Activated CD4-positive, alpha-beta T cell treated with anti-CD3 and anti-CD28 coated beads for 36 hours (primary cell): ENCODE results near the gene KLHDC10. TPM values are rescaled to one million over a fixed set of nuclear protein-coding genes. Genes with fewer than 3 reads are reported as not detected.
"Not testable (repeated sequence)": the region's sequence is repeated elsewhere in the genome, so short reads cannot be mapped to it uniquely, and the experiment has no call there.

Experiments
- ATAC-seq: fragments of 200-7000 bp; cut with Tn5 transposase; one replicate; pipeline ENCODE4 v1.10.0; 2021; ENCODE audit warnings: mild to moderate bottlenecking, moderate library complexity
- CTCF ChIA-PET: fragments of 350-600 bp; sonication (Branson Sonifier 250); formaldehyde crosslinking; loops from one replicate; lab custom pipeline; 2021; ENCODE audit warnings: antibody characterized with exemption; lab: Charles Lee
- POLR2A ChIA-PET: fragments of 350-600 bp; sonication (Branson Sonifier 250); formaldehyde crosslinking; loops from one replicate; lab custom pipeline; 2021; ENCODE audit warnings: antibody characterized with exemption, inconsistent platforms; lab: Charles Lee
- DNase-seq: peaks from one replicate; pipeline ENCODE4 v3.0.0-alpha.2; 2020
- H3K27ac Mint-ChIP-seq: one replicate; pipeline ENCODE4 v1.8.0; 2021; ENCODE audit warnings: mixed read lengths
- H3K27me3 Mint-ChIP-seq: one replicate; pipeline ENCODE4 v1.8.0; 2021; ENCODE audit warnings: mixed read lengths
- H3K36me3 Mint-ChIP-seq: one replicate; pipeline ENCODE4 v1.8.0; 2021; ENCODE audit warnings: low read depth, mixed read lengths
- H3K4me1 Mint-ChIP-seq: one replicate; pipeline ENCODE4 v1.8.0; 2021; ENCODE audit warnings: mixed read lengths
- H3K4me3 Mint-ChIP-seq: one replicate; pipeline ENCODE4 v1.8.0; 2021; ENCODE audit warnings: mild to moderate bottlenecking, moderate library complexity, mixed read lengths
- H3K9me3 Mint-ChIP-seq: one replicate; pipeline ENCODE4 v1.8.0; 2021; ENCODE audit warnings: low read depth, mixed read lengths
- intact Hi-C, 2 experiments: fragments of 100-400 bp; cut with DNase I in 1 of 2; cut with micrococcal nuclease in 1 of 2; formaldehyde crosslinking; loops; one replicate each; pipeline versions ENCODE4 v1.14.2 to v1.15.1; 2022 to 2024; cut with DNase I, micrococcal nuclease
- total RNA-seq, 2 experiments: library from RNA; stranded (reverse); gene quantifications; one replicate each; pipeline ENCODE4 v1.2.3, GENCODE V29; 2021

The KLHDC10 gene
- total RNA-seq, 2 experiments from 2014 or later: 13.5 to 14.2 TPM

GRCh38 chr7:130143334-130143732 lies 73.0 kb downstream of the KLHDC10 start:
- DNase-seq: no peak
- ChIA-PET POLR2A (no interaction called here), CTCF (no interaction called here)
- H3K27me3 Mint-ChIP-seq: no peaks in the 10 kb centered on the region
- intact Hi-C loops: loop anchor here in 1 of 2 experiments (5.0 kb wide), 1 partner anchor 71 kb away; the partner anchor contains the start of gene KLHDC10
- H3K36me3 Mint-ChIP-seq: peaks cover 1% of the 10 kb centered on the region
- no peaks in the 10 kb centered on the region for H3K9me3 Mint-ChIP-seq
- H3K27ac Mint-ChIP-seq: no peak overlapping the region
- H3K4me3 Mint-ChIP-seq: no peak overlapping the region
- peaks cover 4% of the 10 kb centered on the region for H3K4me1 Mint-ChIP-seq
- no peak for ATAC-seq

GRCh38 chr7:130143986-130144311 lies 73.6 kb downstream of the KLHDC10 start:
- no peak for DNase-seq
- Mint-ChIP-seq H3K4me1 (peaks cover 4% of the 10 kb centered on the region), H3K36me3 (peaks cover 1% of the 10 kb centered on the region), H3K27me3 (no peaks in the 10 kb centered on the region), H3K4me3 (no peak overlapping the region), H3K9me3 (no peaks in the 10 kb centered on the region), H3K27ac (no peak overlapping the region)
- intact Hi-C loops: loop anchor here in 1 of 2 experiments (5.0 kb wide), 1 partner anchor 72 kb away; the partner anchor contains the start of gene KLHDC10
- POLR2A ChIA-PET: interaction anchor here (0.6 kb wide), 1 partner anchor 10 kb away, joined by 3 read pairs; no protein-coding TSS in a partner anchor
- no peak for ATAC-seq
- CTCF ChIA-PET: no interaction called here

GRCh38 chr7:130144312-130145171 lies 74.2 kb downstream of the KLHDC10 start:
- Mint-ChIP-seq H3K27me3 (peaks cover 2% of the 10 kb centered on the region), H3K4me3 (no peak overlapping the region), H3K9me3 (no peaks in the 10 kb centered on the region), H3K4me1 (peaks cover 4% of the 10 kb centered on the region), H3K27ac (no peak overlapping the region), H3K36me3 (no peaks in the 10 kb centered on the region)
- ATAC-seq (no peak), DNase-seq (no peak)
- POLR2A ChIA-PET: interaction anchor here (0.6 kb wide), 1 partner anchor 11 kb away, joined by 3 read pairs; no protein-coding TSS in a partner anchor
- intact Hi-C loops: loop anchor here in 1 of 2 experiments (5.0 kb wide), 1 partner anchor 72 kb away; the partner anchor contains the start of gene KLHDC10
- CTCF ChIA-PET: no interaction called here

GRCh38 chr7:130145424-130146100 lies 75.2 kb downstream of the KLHDC10 start:
- H3K9me3 Mint-ChIP-seq: no peaks in the 10 kb centered on the region
- CTCF ChIA-PET: no interaction called here
- POLR2A ChIA-PET: no interaction called here
- H3K4me1 Mint-ChIP-seq: peaks cover 4% of the 10 kb centered on the region
- ATAC-seq (no peak), DNase-seq (no peak)
- no peaks in the 10 kb centered on the region for H3K36me3 Mint-ChIP-seq
- H3K27me3 Mint-ChIP-seq: peaks cover 4% of the 10 kb centered on the region
- intact Hi-C loops: no loop called here
- H3K4me3 Mint-ChIP-seq: no peak overlapping the region
- H3K27ac Mint-ChIP-seq: no peak overlapping the region

GRCh38 chr7:130146142-130146541 lies 75.8 kb downstream of the KLHDC10 start:
- ATAC-seq, DNase-seq, H3K9me3 Mint-ChIP-seq, H3K36me3 Mint-ChIP-seq, H3K4me1 Mint-ChIP-seq, H3K27me3 Mint-ChIP-seq, CTCF ChIA-PET, intact Hi-C loops, H3K27ac Mint-ChIP-seq, POLR2A ChIA-PET, H3K4me3 Mint-ChIP-seq: not testable (repeated sequence)

- Mint-ChIP-seq H3K4me3 (no peak overlapping the region), H3K4me1 (peaks cover under 1% of the 10 kb centered on the region), H3K27ac (no peak overlapping the region), H3K9me3 (no peaks in the 10 kb centered on the region), H3K27me3 (peaks cover 5% of the 10 kb centered on the region), H3K36me3 (no peaks in the 10 kb centered on the region)
- intact Hi-C loops: no loop called here
- no peak for ATAC-seq
- POLR2A ChIA-PET: no interaction called here
- CTCF ChIA-PET: no interaction called here
- DNase-seq: no peak
Observed at GRCh38 chr7:130146693-130147405, 76.5 kb downstream of the KLHDC10 start.

GRCh38 chr7:130147710-130148325 lies 77.5 kb downstream of the KLHDC10 start:
- DNase-seq: no peak
- peaks cover 5% of the 10 kb centered on the region for H3K27me3 Mint-ChIP-seq
- no peak for ATAC-seq
- ChIA-PET POLR2A (no interaction called here), CTCF (no interaction called here)
- intact Hi-C loops: no loop called here
- H3K4me3 Mint-ChIP-seq: no peak overlapping the region
- no peaks in the 10 kb centered on the region for H3K36me3 Mint-ChIP-seq
- H3K27ac Mint-ChIP-seq: no peak overlapping the region
- no peaks in the 10 kb centered on the region for H3K9me3 Mint-ChIP-seq
- H3K4me1 Mint-ChIP-seq: no peaks in the 10 kb centered on the region

GRCh38 chr7:130148561-130148960 lies 78.2 kb downstream of the KLHDC10 start:
- intact Hi-C loops: no loop called here
- ChIA-PET POLR2A (no interaction called here), CTCF (interaction anchor here (0.7 to 0.8 kb wide), 2 partner anchors 63 to 781 kb away, joined by 3 to 4 read pairs; no protein-coding TSS in a partner anchor)

GRCh38 chr7:130149281-130150139 lies 79.2 kb downstream of the KLHDC10 start:
- H3K9me3 Mint-ChIP-seq: no peaks in the 10 kb centered on the region
- ATAC-seq: no peak
- H3K27me3 Mint-ChIP-seq: peaks cover 5% of the 10 kb centered on the region
- DNase-seq: no peak
- no peak overlapping the region for H3K4me3 Mint-ChIP-seq
- no peaks in the 10 kb centered on the region for H3K4me1 Mint-ChIP-seq
- no peaks in the 10 kb centered on the region for H3K36me3 Mint-ChIP-seq
- ChIA-PET CTCF (interaction anchor here (0.7 to 0.8 kb wide), 2 partner anchors 63 to 782 kb away, joined by 3 to 4 read pairs; no protein-coding TSS in a partner anchor), POLR2A (no interaction called here)
- intact Hi-C loops: no loop called here
- H3K27ac Mint-ChIP-seq: no peak overlapping the region

More at GRCh38 chr7:130148561-130148960, 78.2 kb downstream of the KLHDC10 start:
- Mint-ChIP-seq H3K4me1 (no peaks in the 10 kb centered on the region), H3K4me3 (no peak overlapping the region), H3K27ac (no peak overlapping the region), H3K36me3 (no peaks in the 10 kb centered on the region), H3K27me3 (peaks cover 5% of the 10 kb centered on the region), H3K9me3 (no peaks in the 10 kb centered on the region)
- DNase-seq: no peak
- no peak for ATAC-seq

GRCh38 chr7:130150587-130150986 lies 80.3 kb downstream of the KLHDC10 start:
- H3K4me3 Mint-ChIP-seq: no peak overlapping the region

More at GRCh38 chr7:130150587-130150986, 80.3 kb downstream of the KLHDC10 start:
- DNase-seq (no peak), ATAC-seq (no peak)
- intact Hi-C loops: no loop called here
- ChIA-PET CTCF (no interaction called here), POLR2A (no interaction called here)
- H3K27me3 Mint-ChIP-seq: peaks cover 6% of the 10 kb centered on the region
- H3K27ac Mint-ChIP-seq: no peak overlapping the region
- H3K9me3 Mint-ChIP-seq: no peaks in the 10 kb centered on the region
- no peaks in the 10 kb centered on the region for H3K4me1 Mint-ChIP-seq
- no peaks in the 10 kb centered on the region for H3K36me3 Mint-ChIP-seq
